LNCaP clone FGC (cell line): ENCODE measurements around the gene PLD2.
"Not testable (repeated sequence)": the region's sequence is repeated elsewhere in the genome, so short reads cannot be mapped to it uniquely, and the experiment has no call there.

Experiments used
- DNase-seq: peaks from one replicate; pipeline ENCODE4 v3.0.0-alpha.2; 2011; ENCODE audit warnings: low read depth
- H3K4me3 ChIP-seq: 2 replicates; pipeline ENCODE4 v1.5.1; 2011; ENCODE audit warnings: mild to moderate bottlenecking, low read depth, low read length, control low read depth
- TF ChIP-seq, protein P1 (sequence below): IDR thresholded peaks from 2 replicates; pipeline ENCODE4 v1.5.1; 2012; ENCODE audit warnings: mild to moderate bottlenecking; ENCODE audit not compliant: control insufficient read depth, insufficient read depth; ENCODE audit errors: extremely low read depth

Gene PLD2

DNA sequence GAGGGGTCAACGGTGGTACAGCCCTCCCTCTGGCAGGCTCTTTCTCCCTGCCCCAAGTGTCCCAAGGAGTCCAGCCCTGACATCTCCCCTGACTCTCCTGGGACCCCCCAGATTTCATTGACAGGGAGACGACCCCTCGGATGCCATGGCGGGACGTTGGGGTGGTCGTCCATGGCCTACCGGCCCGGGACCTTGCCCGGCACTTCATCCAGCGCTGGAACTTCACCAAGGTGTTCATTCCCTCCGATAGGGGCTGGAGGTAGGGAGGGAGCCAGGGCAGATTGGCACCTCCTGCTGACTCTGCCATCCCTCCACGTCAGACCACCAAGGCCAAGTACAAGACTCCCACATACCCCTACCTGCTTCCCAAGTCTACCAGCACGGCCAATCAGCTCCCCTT lies 9.9 kb downstream of the PLD2 start:
- H3K4me3 ChIP-seq: no peak overlapping the region
- TF ChIP-seq, protein P1, sequence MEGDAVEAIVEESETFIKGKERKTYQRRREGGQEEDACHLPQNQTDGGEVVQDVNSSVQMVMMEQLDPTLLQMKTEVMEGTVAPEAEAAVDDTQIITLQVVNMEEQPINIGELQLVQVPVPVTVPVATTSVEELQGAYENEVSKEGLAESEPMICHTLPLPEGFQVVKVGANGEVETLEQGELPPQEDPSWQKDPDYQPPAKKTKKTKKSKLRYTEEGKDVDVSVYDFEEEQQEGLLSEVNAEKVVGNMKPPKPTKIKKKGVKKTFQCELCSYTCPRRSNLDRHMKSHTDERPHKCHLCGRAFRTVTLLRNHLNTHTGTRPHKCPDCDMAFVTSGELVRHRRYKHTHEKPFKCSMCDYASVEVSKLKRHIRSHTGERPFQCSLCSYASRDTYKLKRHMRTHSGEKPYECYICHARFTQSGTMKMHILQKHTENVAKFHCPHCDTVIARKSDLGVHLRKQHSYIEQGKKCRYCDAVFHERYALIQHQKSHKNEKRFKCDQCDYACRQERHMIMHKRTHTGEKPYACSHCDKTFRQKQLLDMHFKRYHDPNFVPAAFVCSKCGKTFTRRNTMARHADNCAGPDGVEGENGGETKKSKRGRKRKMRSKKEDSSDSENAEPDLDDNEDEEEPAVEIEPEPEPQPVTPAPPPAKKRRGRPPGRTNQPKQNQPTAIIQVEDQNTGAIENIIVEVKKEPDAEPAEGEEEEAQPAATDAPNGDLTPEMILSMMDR: no peak
- DNase-seq: no peak

DNA sequence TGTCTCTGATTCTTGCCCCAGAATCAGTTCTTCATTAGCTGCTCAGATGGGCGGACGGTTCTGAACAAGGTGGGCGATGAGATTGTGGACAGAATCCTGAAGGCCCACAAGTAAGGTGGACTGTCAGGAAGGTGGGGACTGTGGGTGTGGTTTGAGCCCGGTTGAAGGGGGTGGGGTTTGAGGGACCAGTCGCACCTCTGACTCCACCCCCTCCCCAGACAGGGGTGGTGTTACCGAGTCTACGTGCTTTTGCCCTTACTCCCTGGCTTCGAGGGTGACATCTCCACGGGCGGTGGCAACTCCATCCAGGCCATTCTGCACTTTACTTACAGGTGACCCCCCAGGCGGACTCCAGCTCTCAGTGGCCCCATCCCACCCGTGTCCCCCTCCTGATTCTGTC lies 11.3 kb downstream of the PLD2 start:
- DNase-seq: no peak
- TF ChIP-seq, protein P1: no peak

DNA sequence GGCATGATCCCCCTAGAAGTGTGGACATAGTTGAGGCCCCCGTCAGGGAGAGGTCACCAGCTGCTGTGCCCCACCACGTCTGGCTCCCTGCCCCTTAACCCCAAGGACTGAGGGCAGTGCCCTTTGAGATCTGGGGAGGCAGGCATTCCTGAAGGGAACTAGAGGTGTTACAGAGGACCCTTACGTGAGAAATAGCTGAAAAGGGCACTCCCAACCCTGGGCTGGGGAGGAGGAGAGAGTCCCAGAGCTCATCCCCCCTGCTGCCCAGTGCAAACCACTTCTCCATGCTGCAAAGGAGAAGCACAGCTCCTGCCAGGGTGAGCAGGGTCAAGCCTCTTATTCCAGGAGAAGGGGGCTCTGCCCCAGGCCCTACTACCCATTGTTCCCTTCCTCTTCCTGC lies 15.9 kb downstream of the PLD2 start:
- H3K4me3 ChIP-seq: no peak overlapping the region
- TF ChIP-seq, protein P1: no peak
- DNase-seq: no peak

More for the DNA sequence above, 11.3 kb downstream of the PLD2 start:
- H3K4me3 ChIP-seq: no peak overlapping the region

DNA sequence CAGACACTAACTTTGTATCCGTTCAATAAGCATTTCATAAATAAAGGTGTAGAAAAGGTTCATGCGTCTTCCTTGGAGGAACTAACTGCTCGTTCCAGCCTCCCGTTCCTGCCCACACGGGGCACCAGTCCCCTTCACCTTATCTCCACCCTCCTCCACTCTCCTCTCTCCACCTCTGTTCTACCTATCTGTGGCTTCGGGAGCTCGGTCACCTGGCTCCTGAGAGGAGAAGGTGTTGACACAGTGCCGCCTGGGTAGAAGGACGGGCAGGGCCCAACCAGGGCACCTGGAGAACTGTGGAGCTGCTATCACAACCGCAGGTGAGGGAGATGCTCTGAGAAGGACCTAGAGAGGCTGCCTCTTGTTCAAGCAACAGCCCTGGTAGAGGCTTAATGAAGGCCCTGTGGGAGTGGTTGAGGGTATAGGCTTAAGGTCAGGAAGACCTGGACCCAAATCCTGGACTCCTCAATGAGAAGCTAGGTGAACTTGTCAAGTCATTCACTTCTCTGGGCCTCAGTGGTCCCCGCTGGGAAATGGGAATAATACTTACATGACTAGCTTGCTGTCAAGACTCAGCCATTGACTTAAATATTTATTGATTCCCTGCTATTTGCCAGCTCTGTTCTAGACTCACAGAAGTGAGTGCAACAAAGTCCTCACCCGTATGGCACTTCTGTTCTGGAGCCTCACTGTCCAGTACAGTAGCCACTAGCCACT lies 16.6 kb downstream of the PLD2 start:
- TF ChIP-seq, protein P1: no peak
- no peak for DNase-seq
- no peak overlapping the region for H3K4me3 ChIP-seq

DNA sequence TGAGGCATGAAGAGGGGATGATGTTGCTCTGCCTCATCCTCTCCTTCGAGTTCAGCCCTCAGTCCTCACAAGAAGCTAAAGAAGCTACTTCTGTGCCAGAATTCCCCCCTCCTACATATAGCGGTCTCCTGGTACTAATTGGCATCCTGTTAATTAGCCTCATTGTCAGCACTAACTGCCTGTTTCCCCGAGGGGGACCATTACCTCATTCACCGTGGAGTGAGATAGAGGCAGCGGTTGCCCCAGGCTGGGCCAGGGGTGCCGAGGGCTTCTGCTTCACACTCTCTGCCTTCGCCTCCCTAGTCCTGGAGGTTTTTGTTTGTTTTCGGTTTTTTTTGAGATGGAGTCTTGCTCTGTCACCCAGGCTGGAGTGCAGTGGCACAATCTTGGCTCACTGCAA lies 20.4 kb downstream of the PLD2 start:
- TF ChIP-seq, protein P1: no peak
- no peak for DNase-seq
- no peak overlapping the region for H3K4me3 ChIP-seq

DNA sequence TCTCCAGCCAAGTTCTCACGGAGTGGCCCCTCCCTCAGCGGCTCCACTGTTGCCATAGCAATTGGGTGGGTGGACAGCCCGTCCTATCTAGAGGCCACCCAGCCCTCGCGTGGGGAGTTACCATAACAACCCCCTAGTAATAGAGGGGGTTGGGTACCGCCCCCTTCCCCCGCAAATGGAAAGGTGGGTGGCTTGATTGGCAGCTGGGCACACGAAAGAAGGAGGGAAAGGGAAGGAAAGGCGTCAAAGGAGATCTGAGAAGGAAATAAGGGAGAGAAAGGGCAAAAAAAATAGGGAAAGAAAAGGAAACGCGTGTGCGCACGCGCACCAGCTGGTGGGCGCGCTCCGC lies 25.9 kb downstream of the PLD2 start:
- DNase-seq: not testable (repeated sequence)
- peak overlapping the region; percentile 85 for H3K4me3 ChIP-seq

DNA sequence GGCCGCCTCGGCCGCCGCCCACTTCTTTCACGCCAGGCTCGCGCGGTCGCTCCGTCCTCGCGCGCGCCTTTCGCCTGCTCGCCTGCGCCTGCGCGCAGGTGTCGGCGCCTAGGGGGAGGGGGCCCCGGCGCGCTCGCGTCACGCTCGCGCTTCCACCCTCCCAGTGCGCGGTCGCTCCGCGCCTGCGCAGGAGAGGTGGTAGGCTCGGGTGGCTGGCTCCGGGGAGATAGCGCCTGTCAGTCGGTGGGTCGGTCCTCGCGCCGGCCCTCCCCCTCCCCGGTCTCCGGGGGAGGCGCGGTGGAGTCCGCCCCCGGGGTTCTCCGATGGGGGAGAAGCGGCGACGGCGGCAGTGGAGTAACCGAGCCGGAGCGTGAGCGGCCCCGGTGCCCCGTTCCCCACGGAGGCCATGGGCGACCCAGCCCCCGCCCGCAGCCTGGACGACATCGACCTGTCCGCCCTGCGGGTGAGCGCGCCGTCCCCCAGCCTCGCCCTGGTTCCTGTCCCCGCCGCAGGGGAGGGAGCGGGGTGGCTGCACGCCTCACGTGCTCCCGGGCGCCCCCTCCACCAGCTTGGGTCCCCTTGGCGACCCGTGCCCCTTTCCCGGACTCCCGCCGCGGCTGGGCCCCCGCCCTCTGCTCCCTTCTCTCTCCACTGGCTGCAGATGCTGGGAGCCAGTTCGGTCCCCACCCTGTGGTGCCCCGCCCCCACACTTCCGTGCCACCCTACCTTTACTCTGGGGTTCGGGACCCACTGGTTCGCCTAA lies 26.4 kb downstream of the PLD2 start, which contains the start of gene MINK1:
Gene MINK1 (plus strand): TSS at position 163 of the 763 bp plus-strand sequence. CDS start 244 bp downstream, at position 407.
- TF ChIP-seq, protein P1: no peak
- peak within 1 kb of the TSS; percentile 85 for H3K4me3 ChIP-seq
- DNase-seq: peak; percentile 70
